HuH-7.5 (cell line): Measurements from ENCODE around the gene HOXC12.

Experiments used
- DNase-seq: peaks from one replicate; pipeline ENCODE4 v3.0.0; 2011; ENCODE audit warnings: low spot score

HOXC12 gene

GRCh38 chr12:53940443-53941014 lies 14.2 kb upstream of the HOXC12 start:
- DNase-seq = no peak

GRCh38 chr12:53941187-53941586 lies 13.5 kb upstream of the HOXC12 start:
- DNase-seq = no peak

- DNase-seq = no peak
These were observed 13.0 kb upstream of the HOXC12 start for GRCh38 chr12:53941750-53942149.

DNA sequence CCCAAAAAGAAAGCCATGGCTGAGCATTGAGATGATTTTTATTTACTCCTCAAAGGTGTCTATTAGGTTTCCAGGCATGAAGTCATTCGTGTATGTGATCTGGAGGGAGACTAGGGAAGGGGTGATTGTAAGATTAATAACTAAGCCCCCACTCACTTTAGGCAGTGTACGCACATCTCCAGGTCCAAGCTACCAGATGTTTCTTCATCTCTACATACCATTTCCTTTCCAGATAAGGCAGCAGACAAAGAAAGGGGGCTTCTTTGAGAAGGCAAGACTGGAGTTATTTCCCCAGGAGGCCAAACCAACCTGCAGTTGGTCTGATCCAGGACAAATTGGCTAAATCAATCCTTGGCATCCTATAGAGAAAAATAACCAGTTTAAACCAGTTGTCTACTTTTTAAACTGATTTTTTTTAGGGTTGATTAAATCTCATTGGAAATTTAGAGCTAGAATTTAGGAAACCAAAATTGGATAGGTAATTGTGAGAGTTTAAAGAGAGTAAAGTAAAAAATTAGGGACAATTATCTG lies 12.2 kb upstream of the HOXC12 start:
- DNase-seq = no peak

- DNase-seq = no peak
These were observed 10.5 kb upstream of the HOXC12 start for GRCh38 chr12:53944209-53944608.

DNA sequence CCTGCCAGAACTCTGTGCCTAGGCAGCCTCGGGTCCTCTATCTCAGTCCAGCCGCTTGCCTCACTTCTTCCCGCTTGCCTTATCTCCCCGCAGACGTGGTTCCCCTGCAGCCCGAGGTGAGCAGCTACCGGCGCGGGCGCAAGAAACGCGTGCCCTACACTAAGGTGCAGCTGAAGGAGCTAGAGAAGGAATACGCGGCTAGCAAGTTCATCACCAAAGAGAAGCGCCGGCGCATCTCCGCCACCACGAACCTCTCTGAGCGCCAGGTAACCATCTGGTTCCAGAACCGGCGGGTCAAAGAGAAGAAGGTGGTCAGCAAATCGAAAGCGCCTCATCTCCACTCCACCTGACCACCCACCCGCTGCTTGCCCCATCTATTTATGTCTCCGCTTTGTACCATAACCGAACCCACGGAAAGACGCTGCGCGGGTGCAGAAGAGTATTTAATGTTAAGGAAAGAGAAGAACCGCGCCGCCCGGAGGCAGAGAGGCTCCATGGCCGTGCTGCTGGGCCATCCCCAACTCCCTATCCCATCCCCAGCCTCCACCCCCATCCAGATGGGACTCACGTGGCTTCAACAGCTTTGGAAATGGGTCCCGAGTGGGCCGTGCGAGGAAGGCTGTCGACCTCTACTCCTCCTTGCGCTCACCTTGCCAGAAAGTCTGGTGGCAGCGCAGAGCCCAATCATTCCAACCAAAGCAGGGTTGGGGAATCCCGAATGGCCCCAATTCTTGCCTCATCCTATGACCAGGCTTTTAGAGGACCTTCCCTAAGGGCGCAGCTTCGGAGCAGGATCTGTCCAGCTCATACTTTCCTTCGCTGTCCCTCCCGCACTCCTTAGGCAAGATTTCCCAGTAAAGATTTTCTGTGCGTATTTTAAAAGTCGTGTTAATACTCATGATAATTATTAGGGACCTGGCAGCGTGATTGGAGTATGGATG lies 9.5 kb upstream of the HOXC12 start:
- DNase-seq = no peak

GRCh38 chr12:53947743-53948142 lies 7.0 kb upstream of the HOXC12 start:
- DNase-seq = no peak

DNA sequence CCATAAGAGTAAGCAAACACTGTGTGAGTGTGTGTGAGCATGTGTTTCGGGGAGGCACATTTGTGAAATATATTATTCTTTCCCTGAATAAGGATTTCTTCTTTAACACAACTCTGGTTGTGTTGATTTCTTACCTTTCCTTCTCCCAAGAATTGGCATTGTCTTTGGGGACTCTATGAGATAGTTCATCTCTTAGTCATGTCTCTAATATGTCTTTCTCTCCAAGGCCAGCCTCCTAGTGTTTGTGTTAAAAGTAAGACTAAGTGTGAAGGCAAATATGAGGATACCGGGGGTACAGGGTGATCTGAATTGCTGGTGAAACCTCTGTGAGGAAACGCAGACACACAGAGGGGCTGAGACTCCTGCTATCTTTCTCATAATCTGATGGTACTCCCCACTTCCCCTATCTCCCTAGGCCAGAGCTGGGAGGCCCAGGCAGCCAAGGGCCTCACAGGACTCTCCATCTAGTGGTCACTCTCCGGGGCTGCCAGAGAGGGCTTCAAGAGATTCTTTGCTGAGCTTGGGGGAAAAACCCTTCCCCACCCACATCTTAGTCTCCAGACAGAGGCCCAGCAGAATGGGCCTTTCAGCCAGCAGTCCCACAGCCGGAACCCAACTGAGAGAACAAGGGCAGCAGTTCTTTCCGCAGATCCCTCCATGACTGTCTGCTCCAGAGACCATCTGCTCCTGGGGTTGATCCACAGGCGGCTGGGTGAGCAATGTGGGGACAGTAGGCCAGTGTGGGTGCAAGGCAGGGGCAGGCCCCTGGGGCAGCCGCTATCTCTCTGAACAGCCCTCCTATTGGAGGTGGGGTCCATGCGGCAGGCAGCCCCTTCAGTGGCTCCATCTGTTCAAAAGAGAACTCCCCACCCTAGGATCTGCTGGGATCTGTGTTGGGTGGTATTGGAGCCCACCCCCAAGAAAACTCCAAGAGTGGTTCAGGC lies 5.8 kb upstream of the HOXC12 start:
- DNase-seq = no peak

DNA sequence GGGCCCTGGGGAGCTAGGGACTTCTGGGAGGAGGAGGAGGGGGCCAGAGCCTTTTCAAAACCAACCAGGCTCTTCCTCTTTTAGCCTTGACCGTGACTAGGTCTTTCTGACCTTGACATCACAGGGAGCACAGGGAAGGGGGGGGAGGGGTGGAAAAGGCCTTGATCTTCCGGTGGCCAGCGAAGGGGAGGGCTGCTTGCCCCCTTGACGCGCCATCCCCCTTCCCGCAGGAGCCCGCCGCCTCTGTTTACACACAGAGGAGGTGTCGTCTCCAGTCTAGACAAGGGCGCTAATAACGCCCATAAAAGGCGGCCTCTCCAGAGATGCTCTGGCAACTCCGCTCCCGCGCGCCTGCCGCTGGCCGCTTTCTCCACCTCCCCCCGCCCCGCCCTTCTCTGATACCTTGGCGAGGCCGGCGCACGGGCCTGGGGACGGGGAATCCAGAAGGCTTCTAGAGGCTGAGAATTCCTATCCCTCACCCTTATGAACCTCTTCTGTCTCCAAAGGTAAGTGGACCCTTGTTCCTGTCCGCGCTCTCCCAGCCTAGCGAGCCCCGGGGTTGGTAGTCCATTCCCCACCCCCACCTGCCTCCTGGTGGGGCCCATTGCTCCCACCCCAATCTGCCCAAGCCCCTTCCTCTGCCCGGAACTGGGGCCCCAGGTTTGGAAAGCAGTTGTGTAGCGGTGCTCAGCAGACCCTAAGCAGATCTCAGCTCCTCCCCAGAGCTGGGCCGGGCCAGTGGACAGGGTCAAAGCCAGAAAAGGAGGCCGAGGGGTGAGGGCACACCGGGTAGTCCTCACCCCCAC lies 4.9 kb upstream of the HOXC12 start:
- peak; percentile 58 for DNase-seq

GRCh38 chr12:53950437-53950773 lies 4.3 kb upstream of the HOXC12 start:
- DNase-seq = peak; percentile 55

- peak; percentile 77 for DNase-seq
These were observed 3.7 kb upstream of the HOXC12 start for GRCh38 chr12:53950789-53951576.

GRCh38 chr12:53951577-53952334 lies 2.9 kb upstream of the HOXC12 start:
- DNase-seq = no peak

GRCh38 chr12:53952335-53952694 lies 2.4 kb upstream of the HOXC12 start:
- DNase-seq = no peak

GRCh38 chr12:53952871-53953734 lies 1.6 kb upstream of the HOXC12 start:
- peak; percentile 78 for DNase-seq

DNA sequence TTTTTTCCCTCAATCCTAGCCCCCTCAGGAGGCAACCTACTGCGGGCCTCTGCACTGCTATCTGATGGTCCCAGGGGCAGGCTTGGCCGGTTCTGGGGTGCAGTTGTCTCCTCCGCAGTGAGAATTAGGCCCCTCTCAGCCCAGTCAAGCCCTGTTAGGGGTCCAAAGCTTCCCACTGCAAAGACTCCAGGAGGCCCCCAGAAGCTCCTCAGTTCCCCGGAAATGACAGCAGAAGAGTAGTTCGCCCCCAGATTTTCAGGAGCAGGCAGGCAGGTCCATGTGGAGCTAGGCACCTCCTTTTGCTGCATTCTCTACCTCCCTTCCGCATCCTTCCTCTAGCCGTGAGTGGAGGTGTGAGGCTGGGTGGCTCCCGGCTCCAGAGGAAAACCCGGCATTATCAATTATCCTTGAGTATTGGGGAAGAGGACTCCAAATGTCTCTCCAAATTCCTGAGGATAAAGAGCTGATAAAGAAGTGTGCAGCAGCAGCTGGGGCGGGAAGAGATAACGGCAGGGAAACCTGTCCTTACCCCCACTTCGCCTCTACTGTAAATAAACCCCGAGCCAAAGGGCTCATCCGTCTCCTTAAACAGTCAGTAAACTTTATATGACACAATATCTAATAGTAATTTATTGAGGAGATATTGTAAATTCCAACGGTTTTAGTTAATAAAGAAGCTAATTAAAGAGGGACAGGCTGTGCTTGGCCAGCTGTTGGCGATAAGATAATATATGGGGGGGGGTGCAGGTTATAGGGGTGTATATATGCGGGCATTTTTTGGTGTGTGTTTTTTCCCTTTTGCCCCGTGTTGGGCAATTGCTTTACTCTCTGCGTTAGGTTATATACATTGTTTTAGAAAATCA lies 641 bp upstream of the HOXC12 start:
- DNase-seq = no peak

DNA sequence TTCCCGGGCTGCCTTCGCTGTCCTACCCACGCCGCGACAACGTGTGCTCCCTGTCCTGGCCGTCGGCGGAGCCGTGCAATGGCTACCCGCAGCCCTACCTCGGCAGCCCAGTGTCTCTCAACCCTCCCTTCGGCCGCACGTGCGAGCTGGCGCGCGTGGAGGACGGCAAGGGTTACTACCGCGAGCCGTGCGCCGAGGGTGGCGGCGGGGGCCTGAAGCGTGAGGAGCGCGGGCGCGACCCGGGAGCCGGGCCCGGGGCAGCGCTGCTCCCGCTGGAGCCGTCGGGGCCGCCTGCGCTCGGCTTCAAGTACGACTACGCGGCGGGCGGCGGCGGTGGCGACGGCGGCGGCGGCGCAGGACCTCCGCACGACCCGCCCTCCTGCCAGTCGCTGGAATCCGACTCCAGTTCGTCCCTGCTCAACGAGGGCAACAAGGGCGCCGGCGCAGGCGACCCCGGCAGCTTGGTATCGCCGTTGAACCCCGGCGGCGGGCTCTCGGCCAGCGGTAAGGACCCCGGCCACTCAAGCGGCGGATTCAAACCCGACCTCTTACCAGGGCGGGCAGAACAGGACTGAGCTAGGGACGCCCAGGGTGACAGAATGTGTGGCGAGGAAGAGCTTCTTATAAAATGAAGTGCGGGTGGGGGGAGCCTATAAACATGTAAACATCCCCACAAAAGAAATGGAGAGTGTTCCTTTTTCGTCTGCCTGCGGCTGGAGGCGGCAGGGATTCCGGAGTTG lies 503 bp downstream of the HOXC12 start:
- DNase-seq = no peak

- DNase-seq = no peak
These were observed 1.1 kb downstream of the HOXC12 start for GRCh38 chr12:53955776-53956250.
